Measurements from ENCODE around the gene ZNF502.

DNA sequence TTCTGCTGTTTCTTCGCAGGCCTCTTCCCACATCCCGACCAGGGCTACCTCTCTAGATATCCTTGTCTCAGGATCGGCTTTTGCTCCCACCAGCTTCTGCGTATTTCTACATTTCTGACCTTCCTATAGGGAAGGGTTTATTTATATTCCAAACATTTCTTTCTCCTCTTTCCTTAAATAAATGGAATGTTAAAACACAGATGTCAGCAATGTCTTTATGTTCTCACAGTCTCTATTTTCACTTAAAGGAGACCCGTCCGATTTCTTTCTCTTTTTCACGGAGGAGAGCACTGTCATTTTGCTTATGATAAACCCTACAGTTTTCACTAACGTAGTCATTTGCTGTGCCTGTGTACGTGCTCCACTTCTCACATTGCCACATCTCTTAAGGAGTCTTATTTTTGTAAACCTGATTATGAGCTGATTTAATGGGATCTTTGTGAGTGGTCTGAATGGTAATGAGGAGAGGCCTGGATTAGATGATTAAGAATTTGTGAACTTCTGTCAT lies 49.8 kb downstream of the ZNF502 start:
- TF ChIP-seq, protein P1, sequence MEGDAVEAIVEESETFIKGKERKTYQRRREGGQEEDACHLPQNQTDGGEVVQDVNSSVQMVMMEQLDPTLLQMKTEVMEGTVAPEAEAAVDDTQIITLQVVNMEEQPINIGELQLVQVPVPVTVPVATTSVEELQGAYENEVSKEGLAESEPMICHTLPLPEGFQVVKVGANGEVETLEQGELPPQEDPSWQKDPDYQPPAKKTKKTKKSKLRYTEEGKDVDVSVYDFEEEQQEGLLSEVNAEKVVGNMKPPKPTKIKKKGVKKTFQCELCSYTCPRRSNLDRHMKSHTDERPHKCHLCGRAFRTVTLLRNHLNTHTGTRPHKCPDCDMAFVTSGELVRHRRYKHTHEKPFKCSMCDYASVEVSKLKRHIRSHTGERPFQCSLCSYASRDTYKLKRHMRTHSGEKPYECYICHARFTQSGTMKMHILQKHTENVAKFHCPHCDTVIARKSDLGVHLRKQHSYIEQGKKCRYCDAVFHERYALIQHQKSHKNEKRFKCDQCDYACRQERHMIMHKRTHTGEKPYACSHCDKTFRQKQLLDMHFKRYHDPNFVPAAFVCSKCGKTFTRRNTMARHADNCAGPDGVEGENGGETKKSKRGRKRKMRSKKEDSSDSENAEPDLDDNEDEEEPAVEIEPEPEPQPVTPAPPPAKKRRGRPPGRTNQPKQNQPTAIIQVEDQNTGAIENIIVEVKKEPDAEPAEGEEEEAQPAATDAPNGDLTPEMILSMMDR (conservative IDR thresholded peaks at IDR 0.05; ENCODE audit: low read length): no peak
- TF ChIP-seq EZH2phosphoT487 (IDR thresholded peaks at IDR 0.05; ENCODE audit: borderline replicate concordance, low read depth, low read length): no peak

Measured in OCI-LY7 (cell line).